Right renal cortex interstitium (tissue), 3 donors: ENCODE measurements around the gene ZEB1. TPM values are rescaled to one million over a fixed set of nuclear protein-coding genes. Genes with fewer than 3 reads are reported as not detected.

ENCODE experiments used
- DNase-seq, 3 donors: peaks; one replicate each; pipeline ENCODE4 v3.0.0-alpha.2; 2013; ENCODE audit warnings: low read depth in 3 of 3, low spot score in 2 of 3
- polyA plus RNA-seq, 3 donors: library from polyadenylated mRNA; unstranded; fragments of 120-200 nt; gene quantifications; one replicate each; pipeline ENCODE4 v1.2.1, GENCODE V29; 2013; ENCODE audit not compliant: insufficient read length in 3 of 3

Gene ZEB1
- polyA plus RNA-seq, 3 donors: 27.3 to 35.9 (median 31.6) TPM

DNA sequence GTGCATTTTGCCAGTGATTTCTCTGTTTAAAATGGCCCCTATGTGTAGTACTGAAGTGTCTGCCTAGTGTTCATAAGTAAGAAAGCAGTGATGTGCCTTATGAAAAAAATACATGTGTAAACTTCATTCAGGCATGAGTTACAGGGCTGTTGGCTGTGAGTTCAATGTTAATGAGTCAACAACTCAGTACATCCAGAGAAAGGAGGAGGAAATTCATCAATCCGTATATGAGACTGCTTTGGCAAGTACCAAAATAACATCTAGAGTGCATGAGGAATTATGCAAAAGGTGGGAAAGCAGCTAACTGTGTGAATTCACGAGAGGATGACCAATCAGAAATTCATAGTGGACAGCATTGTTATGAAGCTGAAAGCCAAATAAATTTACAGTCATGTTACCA is 255.6 kb downstream of the ZEB1 start:
- DNase-seq: no peak

DNA sequence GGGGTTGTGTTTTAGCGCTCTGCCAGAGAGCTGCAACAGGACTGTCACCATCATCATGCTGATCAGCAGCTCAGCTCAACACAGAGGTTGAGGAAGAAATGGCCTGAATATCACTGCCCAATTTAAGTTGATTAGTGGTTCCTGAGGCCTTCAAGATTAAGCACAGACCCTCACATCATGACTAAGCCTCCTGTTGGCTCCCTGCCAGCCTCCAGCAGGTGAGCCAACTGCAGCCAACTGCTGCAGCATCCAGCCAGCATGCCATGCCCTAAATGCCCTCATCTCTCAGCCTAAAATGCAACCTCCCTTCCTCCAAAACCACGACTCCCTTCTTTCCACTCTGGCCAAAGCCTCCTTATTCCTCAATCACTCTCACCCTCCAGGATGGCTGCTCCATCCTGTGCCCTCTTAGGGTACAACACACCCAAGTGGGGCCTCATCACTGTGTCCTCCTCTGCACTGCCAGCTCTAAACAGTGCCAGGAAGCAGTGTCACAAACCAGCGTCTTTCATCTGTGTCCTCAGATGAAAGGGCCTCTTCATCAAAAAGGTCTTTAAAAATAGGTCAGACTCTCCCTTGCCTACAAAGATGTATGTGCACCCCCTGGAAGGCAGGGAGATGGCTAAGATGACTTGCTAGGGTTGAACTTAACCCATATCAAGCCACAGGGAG is 259.3 kb downstream of the ZEB1 start:
- DNase-seq: no peak

DNA sequence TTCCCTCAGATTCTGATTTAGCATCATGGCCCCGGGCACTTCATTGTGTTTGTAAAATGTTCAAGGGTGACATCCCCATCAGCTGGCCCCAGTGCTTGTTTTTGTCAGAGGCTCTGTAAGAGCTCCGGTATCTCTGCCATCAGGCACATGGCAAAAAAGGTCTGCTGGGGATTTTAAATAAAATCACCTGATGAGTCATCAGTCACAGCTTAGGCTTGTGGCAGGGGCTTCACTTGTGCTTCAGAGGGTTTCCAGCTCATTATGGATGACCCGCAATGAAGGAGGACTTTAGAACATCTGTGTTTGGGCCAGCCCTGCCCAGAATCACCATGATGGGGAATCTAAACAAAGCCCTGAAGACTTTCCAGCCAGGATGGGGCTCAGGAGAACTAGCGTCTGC is 259.9 kb downstream of the ZEB1 start:
- no peak for DNase-seq
